SU-DHL-6 (cell line): Measurements from ENCODE around the gene PLSCR3.

Source experiments
- EZH2phosphoT487 ChIP-seq: fragments of 200-600 bp; sonication (generic), shearing (Covaris generic); conservative IDR thresholded peaks from 2 replicates; pipeline ENCODE4 v1.6.1; 2018; ENCODE audit warnings: mild to moderate bottlenecking, antibody characterized with exemption, low read length, moderate library complexity, mixed read lengths
- TF ChIP-seq, protein P1 (sequence below): fragments of 200-600 bp; sonication (generic); IDR thresholded peaks from one replicate; pipeline ENCODE4 v1.5.1; 2017; ENCODE audit warnings: antibody characterized with exemption, mild to moderate bottlenecking, low read length, moderate library complexity; ENCODE audit not compliant: insufficient read depth, poor library complexity, severe bottlenecking

DNA sequence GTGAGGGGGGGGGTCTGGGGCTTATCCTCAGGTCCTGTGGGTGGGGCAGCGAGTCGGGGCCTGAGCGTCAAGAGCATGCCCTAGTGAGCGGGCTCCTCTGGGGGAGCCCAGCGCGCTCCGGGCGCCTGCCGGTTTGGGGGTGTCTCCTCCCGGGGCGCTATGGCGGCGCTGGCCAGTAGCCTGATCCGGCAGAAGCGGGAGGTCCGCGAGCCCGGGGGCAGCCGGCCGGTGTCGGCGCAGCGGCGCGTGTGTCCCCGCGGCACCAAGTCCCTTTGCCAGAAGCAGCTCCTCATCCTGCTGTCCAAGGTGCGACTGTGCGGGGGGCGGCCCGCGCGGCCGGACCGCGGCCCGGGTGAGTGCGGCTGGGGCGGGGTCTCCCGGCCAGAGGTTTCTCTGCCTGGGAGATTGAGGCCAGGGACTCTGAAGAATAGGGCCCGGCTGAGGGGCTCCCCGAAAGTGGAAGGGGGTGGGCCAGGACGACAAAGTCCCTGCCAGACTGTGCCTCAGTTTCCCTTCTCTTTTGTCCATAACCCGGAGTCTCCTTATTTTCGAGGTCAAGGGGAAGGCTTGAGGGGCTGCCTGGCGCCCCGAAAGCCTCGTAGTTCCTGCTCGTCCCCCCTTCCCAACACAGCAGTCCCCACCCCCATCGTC, 45.3 kb upstream of the PLSCR3 start, which contains the start of gene FGF11:
- TF ChIP-seq, protein P1, sequence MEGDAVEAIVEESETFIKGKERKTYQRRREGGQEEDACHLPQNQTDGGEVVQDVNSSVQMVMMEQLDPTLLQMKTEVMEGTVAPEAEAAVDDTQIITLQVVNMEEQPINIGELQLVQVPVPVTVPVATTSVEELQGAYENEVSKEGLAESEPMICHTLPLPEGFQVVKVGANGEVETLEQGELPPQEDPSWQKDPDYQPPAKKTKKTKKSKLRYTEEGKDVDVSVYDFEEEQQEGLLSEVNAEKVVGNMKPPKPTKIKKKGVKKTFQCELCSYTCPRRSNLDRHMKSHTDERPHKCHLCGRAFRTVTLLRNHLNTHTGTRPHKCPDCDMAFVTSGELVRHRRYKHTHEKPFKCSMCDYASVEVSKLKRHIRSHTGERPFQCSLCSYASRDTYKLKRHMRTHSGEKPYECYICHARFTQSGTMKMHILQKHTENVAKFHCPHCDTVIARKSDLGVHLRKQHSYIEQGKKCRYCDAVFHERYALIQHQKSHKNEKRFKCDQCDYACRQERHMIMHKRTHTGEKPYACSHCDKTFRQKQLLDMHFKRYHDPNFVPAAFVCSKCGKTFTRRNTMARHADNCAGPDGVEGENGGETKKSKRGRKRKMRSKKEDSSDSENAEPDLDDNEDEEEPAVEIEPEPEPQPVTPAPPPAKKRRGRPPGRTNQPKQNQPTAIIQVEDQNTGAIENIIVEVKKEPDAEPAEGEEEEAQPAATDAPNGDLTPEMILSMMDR: no peak
- no peak for TF ChIP-seq EZH2phosphoT487
